Uterus (tissue), 4 donors: ENCODE measurements around the gene ELAPOR1. TPM values are rescaled to one million over a fixed set of nuclear protein-coding genes. Genes with fewer than 3 reads are reported as not detected.
A peak's percentile ranks its signal among the peaks of the same experiment; 100 is the strongest.

Experiments used
- DNase-seq, 2 donors: peaks; one replicate each; pipeline ENCODE4 v3.0.0-alpha.2; 2019 to 2020
- H3K27ac ChIP-seq, 2 donors: fragments of 200-600 bp; sonication (generic); 1 replicate in 1 of 2; 2 replicates in 1 of 2; pipeline ENCODE4 v1.5.1; 2016 to 2018
- H3K27me3 ChIP-seq, 2 donors: fragments of 200-600 bp; sonication (generic); one replicate each; pipeline ENCODE4 v1.5.1; 2018 to 2019; ENCODE audit warnings: control low read depth in 1 of 2
- H3K36me3 ChIP-seq, 2 donors: fragments of 200-600 bp; sonication (generic); one replicate each; pipeline ENCODE4 v1.5.1; 2019; ENCODE audit warnings: control low read depth in 1 of 2
- H3K4me1 ChIP-seq, 2 donors: fragments of 200-600 bp; sonication (generic); one replicate each; pipeline ENCODE4 v1.5.1; 2018 to 2019; ENCODE audit warnings: control low read depth in 1 of 2
- H3K4me3 ChIP-seq, 2 donors: fragments of 200-600 bp; sonication (generic); 1 replicate in 1 of 2; 2 replicates in 1 of 2; pipeline ENCODE4 v1.5.1; 2018 to 2019; ENCODE audit warnings: mild to moderate bottlenecking in 1 of 2
- H3K9me3 ChIP-seq, 2 donors: fragments of 200-600 bp; sonication (generic); one replicate each; pipeline ENCODE4 v1.5.1; 2019; ENCODE audit warnings: control low read depth in 1 of 2
- CTCF ChIP-seq, 4 experiments: fragments of 200-600 bp in 2 of 4; fragments of 450-650 bp in 2 of 4; sonication (generic) in 2 of 4; IDR thresholded peaks; one replicate each; pipeline ENCODE4 v1.5.1; 2016 to 2019; ENCODE audit warnings: antibody characterized with exemption in 4 of 4, mild to moderate bottlenecking in 2 of 4, moderate library complexity in 1 of 4
- POLR2A ChIP-seq, 2 donors: fragments of 450-650 bp; IDR thresholded peaks; one replicate each; pipeline ENCODE4 v1.6.1; 2016; ENCODE audit warnings: antibody characterized with exemption in 2 of 2, mild to moderate bottlenecking in 1 of 2, moderate library complexity in 1 of 2
- intact Hi-C: fragments of 100-400 bp; cut with DNase I; formaldehyde crosslinking; loops from one replicate; pipeline ENCODE4 v1.15.1; 2023; ENCODE audit warnings: low total_unique reads
- total RNA-seq, 4 donors: library from RNA; depleted of rRNA in 3 of 4; stranded (reverse); fragments of >200 nt in 3 of 4; gene quantifications; one replicate each; pipeline versions ENCODE4 v1.1.0 to v1.2.4, GENCODE V29; 2014 to 2023
- donor health status: DM: yes; HTN: yes; CAD: no.

ELAPOR1 gene
- total RNA-seq, 4 donors from 2014 or later, result 0.29 to 51.2 (median 2.8) TPM

GRCh38 chr1:109096120-109096519 is 17.8 kb upstream of the ELAPOR1 start:
- H3K27me3 ChIP-seq, result no peaks in the 10 kb centered on the region
- intact Hi-C loops, result no loop called here

GRCh38 chr1:109099938-109100773 is 13.8 kb upstream of the ELAPOR1 start:
- intact Hi-C loops, result no loop called here
- TF ChIP-seq CTCF (IDR thresholded peaks at IDR 0.05) (peak; percentile 86 to 96 (median 90)), POLR2A (IDR thresholded peaks at IDR 0.05) (peak; percentile 83 to 98)
- H3K4me1 ChIP-seq, result peaks cover 0 to 4% of the 10 kb centered on the region in 2 donors
- H3K9me3 ChIP-seq, result no peaks in the 10 kb centered on the region
- peak overlapping the region; percentile 96 to 98 for H3K27ac ChIP-seq
- H3K27me3 ChIP-seq, result no peaks in the 10 kb centered on the region
- H3K36me3 ChIP-seq, result no peaks in the 10 kb centered on the region
- H3K4me3 ChIP-seq, result peak overlapping the region; percentile 86 to 97
- DNase-seq, result peak; percentile 96 to 97

More at GRCh38 chr1:109096120-109096519, 17.8 kb upstream of the ELAPOR1 start:
- Histone ChIP-seq H3K4me1 (peaks cover 7 to 12% of the 10 kb centered on the region in 2 donors), H3K9me3 (no peaks in the 10 kb centered on the region), H3K4me3 (no peak overlapping the region), H3K36me3 (no peaks in the 10 kb centered on the region), H3K27ac (peak overlapping the region in 1 of 2 donors; percentile 0)
- TF ChIP-seq POLR2A (IDR thresholded peaks at IDR 0.05) (no peak), CTCF (IDR thresholded peaks at IDR 0.05) (no peak)
- DNase-seq, result no peak

- intact Hi-C loops, result no loop called here
- DNase-seq, result no peak
- Histone ChIP-seq H3K27ac (no peak overlapping the region), H3K27me3 (no peaks in the 10 kb centered on the region), H3K4me3 (no peak overlapping the region), H3K36me3 (no peaks in the 10 kb centered on the region), H3K4me1 (peaks cover 0 to under 1% of the 10 kb centered on the region in 2 donors), H3K9me3 (no peaks in the 10 kb centered on the region)
- no peak for TF ChIP-seq CTCF (IDR thresholded peaks at IDR 0.05)
- TF ChIP-seq POLR2A (IDR thresholded peaks at IDR 0.05), result no peak
These were observed 9.4 kb upstream of the ELAPOR1 start for GRCh38 chr1:109104364-109105151.

GRCh38 chr1:109105881-109106280 is 8.0 kb upstream of the ELAPOR1 start:
- H3K36me3 ChIP-seq, result no peaks in the 10 kb centered on the region
- H3K4me1 ChIP-seq, result no peaks in the 10 kb centered on the region
- H3K9me3 ChIP-seq, result no peaks in the 10 kb centered on the region
- no peak overlapping the region for H3K27ac ChIP-seq
- no peak for TF ChIP-seq CTCF (IDR thresholded peaks at IDR 0.05)
- TF ChIP-seq POLR2A (IDR thresholded peaks at IDR 0.05), result no peak
- no peak for DNase-seq
- no peaks in the 10 kb centered on the region for H3K27me3 ChIP-seq
- no peak overlapping the region for H3K4me3 ChIP-seq
- intact Hi-C loops, result no loop called here

- intact Hi-C loops, result no loop called here
- TF ChIP-seq POLR2A (IDR thresholded peaks at IDR 0.05) (no peak), CTCF (IDR thresholded peaks at IDR 0.05) (no peak)
- Histone ChIP-seq H3K27ac (no peak overlapping the region), H3K27me3 (no peaks in the 10 kb centered on the region), H3K4me3 (no peak overlapping the region), H3K4me1 (no peaks in the 10 kb centered on the region), H3K9me3 (no peaks in the 10 kb centered on the region), H3K36me3 (no peaks in the 10 kb centered on the region)
- no peak for DNase-seq
These were observed 6.1 kb upstream of the ELAPOR1 start for GRCh38 chr1:109107785-109108184.
